ENCODE measurements around the gene TXNDC11.

TXNDC11 gene

GRCh38 chr16:11634312-11634711 is 108.3 kb downstream of the TXNDC11 start:
- DNase-seq (ENCODE audit: low read depth in 1 of 2, low spot score in 1 of 2), result peak in 1 of 2 experiments; percentile 66
- H3K27me3 ChIP-seq (ENCODE audit: insufficient read depth, poor library complexity, severe bottlenecking), result no peaks in the 10 kb centered on the region
- TF ChIP-seq REST (IDR thresholded peaks at IDR 0.05; ENCODE audit: insufficient replicate concordance, low read depth) (no peak), CTCF (IDR thresholded peaks at IDR 0.05; ENCODE audit: insufficient read depth, low read length) (no peak), GABPA (IDR thresholded peaks at IDR 0.05; ENCODE audit: low read depth) (no peak), POLR2AphosphoS5 (IDR thresholded peaks at IDR 0.05; ENCODE audit: low read depth) (no peak), SPI1 (IDR thresholded peaks at IDR 0.05; ENCODE audit: borderline replicate concordance, low read depth) (peak; percentile 59; the same call in 1 of the 2 replicates)
- H3K27ac ChIP-seq (replicated peaks), result no peak overlapping the region
- H3K4me3 ChIP-seq (replicated peaks; ENCODE audit: insufficient read depth, low read length), result no peak overlapping the region

- TF ChIP-seq POLR2AphosphoS5 (IDR thresholded peaks at IDR 0.05; ENCODE audit: low read depth), result no peak
- TF ChIP-seq CTCF (IDR thresholded peaks at IDR 0.05; ENCODE audit: insufficient read depth, low read length), result no peak
- TF ChIP-seq GABPA (IDR thresholded peaks at IDR 0.05; ENCODE audit: low read depth), result no peak
- no peak for TF ChIP-seq SPI1 (IDR thresholded peaks at IDR 0.05; ENCODE audit: borderline replicate concordance, low read depth)
- TF ChIP-seq REST (IDR thresholded peaks at IDR 0.05; ENCODE audit: insufficient replicate concordance, low read depth), result no peak
- no peak for DNase-seq (ENCODE audit: low read depth in 1 of 2, low spot score in 1 of 2)
- Histone ChIP-seq H3K4me3 (replicated peaks; ENCODE audit: insufficient read depth, low read length) (no peak overlapping the region), H3K27me3 (ENCODE audit: insufficient read depth, poor library complexity, severe bottlenecking) (no peaks in the 10 kb centered on the region), H3K27ac (replicated peaks) (no peak overlapping the region)
Observed at GRCh38 chr16:11633113-11633512, 109.5 kb downstream of the TXNDC11 start.

- Histone ChIP-seq H3K27me3 (ENCODE audit: insufficient read depth, poor library complexity, severe bottlenecking) (no peaks in the 10 kb centered on the region), H3K4me3 (replicated peaks; ENCODE audit: insufficient read depth, low read length) (no peak overlapping the region), H3K27ac (replicated peaks) (no peak overlapping the region)
- TF ChIP-seq REST (IDR thresholded peaks at IDR 0.05; ENCODE audit: insufficient replicate concordance, low read depth), result no peak
- no peak for TF ChIP-seq POLR2AphosphoS5 (IDR thresholded peaks at IDR 0.05; ENCODE audit: low read depth)
- TF ChIP-seq CTCF (IDR thresholded peaks at IDR 0.05; ENCODE audit: insufficient read depth, low read length), result no peak
- TF ChIP-seq GABPA (IDR thresholded peaks at IDR 0.05; ENCODE audit: low read depth), result no peak
- TF ChIP-seq SPI1 (IDR thresholded peaks at IDR 0.05; ENCODE audit: borderline replicate concordance, low read depth), result no peak
- peak in 1 of 2 experiments; percentile 34 for DNase-seq (ENCODE audit: low read depth in 1 of 2, low spot score in 1 of 2)
Observed at GRCh38 chr16:11632455-11632939, 110.2 kb downstream of the TXNDC11 start.

All from HL-60 (cell line).